Liver (tissue), 9 donors: Measurements from ENCODE around the gene HOXC11. TPM values are rescaled to one million over a fixed set of nuclear protein-coding genes. Genes with fewer than 3 reads are reported as not detected.

Experiments used
- DNase-seq: peaks from one replicate; pipeline ENCODE4 v3.0.0-alpha.2; 2017; ENCODE audit warnings: low spot score
- H3K27ac ChIP-seq, 2 donors: one replicate each; pipeline ENCODE4 v1.7.0; 2013; ENCODE audit warnings: inconsistent platforms in 2 of 2, low read length in 2 of 2, control low read depth in 1 of 2, low read depth in 1 of 2, mild to moderate bottlenecking in 1 of 2
- H3K27me3 ChIP-seq, 4 donors: one replicate each; pipeline versions ENCODE4 v1.6.1 to v1.7.0; 2013; ENCODE audit warnings: low read length in 3 of 4, inconsistent platforms in 1 of 4, mild to moderate bottlenecking in 1 of 4, moderate library complexity in 1 of 4; ENCODE audit not compliant: control insufficient read depth in 4 of 4, insufficient read depth in 4 of 4
- H3K36me3 ChIP-seq, 4 donors: one replicate each; pipeline versions ENCODE4 v1.6.1 to v1.7.0; 2013; ENCODE audit warnings: low read length in 3 of 4, mild to moderate bottlenecking in 3 of 4, low read depth in 1 of 4, moderate library complexity in 1 of 4; ENCODE audit not compliant: control insufficient read depth in 4 of 4, insufficient read depth in 3 of 4
- H3K4me1 ChIP-seq, 4 donors: one replicate each; pipeline versions ENCODE4 v1.6.1 to v1.7.0; 2013; ENCODE audit warnings: low read length in 3 of 4, mild to moderate bottlenecking in 3 of 4, moderate library complexity in 1 of 4; ENCODE audit not compliant: control insufficient read depth in 4 of 4, insufficient read depth in 4 of 4
- H3K4me3 ChIP-seq, 3 donors: one replicate each; pipeline versions ENCODE4 v1.6.1 to v1.7.0; 2013; ENCODE audit warnings: low read length in 3 of 3, control low read depth in 1 of 3, low read depth in 1 of 3, mild to moderate bottlenecking in 1 of 3
- H3K9ac ChIP-seq, 2 donors: one replicate each; pipeline ENCODE4 v1.7.0; 2013; ENCODE audit warnings: low read length in 2 of 2, mild to moderate bottlenecking in 2 of 2, moderate library complexity in 2 of 2, control low read depth in 1 of 2, low read depth in 1 of 2
- H3K9me3 ChIP-seq, 4 donors: one replicate each; pipeline versions ENCODE4 v1.6.1 to v1.7.0; 2013; ENCODE audit warnings: low read length in 3 of 4; ENCODE audit not compliant: control insufficient read depth in 4 of 4
- FOXA2 ChIP-seq: IDR thresholded peaks from 2 replicates; pipeline ENCODE4 v1.6.1; 2016; ENCODE audit warnings: antibody characterized with exemption
- GABPA ChIP-seq, 2 donors: IDR thresholded peaks in 1 of 2; conservative IDR thresholded peaks in 1 of 2; 2 replicates each; pipeline ENCODE4 v1.6.1; 2016; ENCODE audit warnings: antibody characterized with exemption in 2 of 2, mild to moderate bottlenecking in 1 of 2, moderate library complexity in 1 of 2
- NR2F2 ChIP-seq: IDR thresholded peaks from 2 replicates; pipeline ENCODE4 v1.6.1; 2016; ENCODE audit warnings: antibody characterized with exemption
- RAD21 ChIP-seq, 2 donors: IDR thresholded peaks; 2 replicates each; pipeline ENCODE4 v1.6.1; 2016; ENCODE audit warnings: antibody characterized with exemption in 2 of 2, mild to moderate bottlenecking in 2 of 2
- SP1 ChIP-seq: IDR thresholded peaks from 2 replicates; pipeline ENCODE4 v1.6.1; 2018; ENCODE audit warnings: antibody characterized with exemption, mild to moderate bottlenecking
- WGBS: extraction: QIAGEN DNeasy Blood & Tissue Kit; methylation state at CpG from one replicate; pipeline ENCODE4 v1.1.7; 2013; 5-methylcytosine and 5-hydroxymethylcytosine counted together
- polyA plus RNA-seq, 2 donors: library from polyadenylated mRNA; stranded (reverse) in 1 of 2; unstranded in 1 of 2; fragments of 200-250 nt in 1 of 2; fragments of >200 nt in 1 of 2; fragmentation: Nextera tagmentation in 1 of 2; extraction: Ambion mirVana in 1 of 2; gene quantifications; one replicate each; pipeline versions ENCODE4 v1.2.1 to v1.2.3, GENCODE V29; 2013 to 2015
- total RNA-seq, 2 donors: library from RNA; depleted of rRNA; stranded (reverse); fragments of >200 nt; gene quantifications; one replicate each; pipeline ENCODE4 v1.2.3, GENCODE V29; 2014
- TF ChIP-seq, protein P1 (sequence below): IDR thresholded peaks from 2 replicates; pipeline ENCODE4 v1.6.1; 2016; ENCODE audit warnings: antibody characterized with exemption
- TF ChIP-seq, protein P2 (sequence below): fragments of 150-350 bp; IDR thresholded peaks from 2 replicates; pipeline ENCODE4 v1.5.1; 2017; ENCODE audit warnings: improper control_type of control experiment, low read depth, low read length; ENCODE audit not compliant: missing input control
- TF ChIP-seq, protein P3 (sequence below): IDR thresholded peaks from 2 replicates; pipeline ENCODE4 v1.6.1; 2016; ENCODE audit warnings: antibody characterized with exemption
- donor health status: healthy.
- donor health status: healthy.
- donor health status: healthy.
- donor health status: healthy.
- donor health status: healthy.

The HOXC11 gene
- total and polyA plus RNA-seq, 4 donors, result not detected

DNA sequence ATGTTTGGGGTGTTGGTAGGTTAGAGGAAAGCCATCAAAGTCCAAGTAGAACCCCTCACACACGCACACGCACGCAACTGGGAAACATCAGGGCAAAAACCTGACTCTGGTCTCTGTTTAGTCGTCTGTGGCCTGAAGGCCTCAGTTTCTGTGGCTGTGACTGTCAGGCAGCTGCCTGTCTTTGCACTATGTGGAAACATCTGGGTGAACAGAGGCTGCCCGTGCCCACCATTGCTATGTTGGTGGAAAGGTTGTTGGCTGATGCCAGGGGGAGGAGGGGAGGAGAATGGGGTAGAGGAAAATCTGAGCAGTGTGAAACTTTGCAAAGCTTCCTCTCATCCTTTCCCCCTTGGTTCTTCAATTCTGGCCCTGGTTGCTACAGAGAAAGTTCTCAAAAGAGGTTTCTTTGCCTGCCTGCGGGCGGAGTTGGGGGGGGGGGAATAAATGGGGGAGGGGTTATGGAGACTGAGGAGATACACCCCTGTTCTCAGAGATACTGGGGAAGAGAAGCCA, 19.5 kb downstream of the HOXC11 start:
- WGBS, result 32% methylated on average over 7 of the region's 7 CpGs
- Histone ChIP-seq H3K36me3 (no peaks in the 10 kb centered on the region), H3K27me3 (peaks cover 4 to 43% (median 28%) of the 10 kb centered on the region in 4 donors), H3K9me3 (no peaks in the 10 kb centered on the region), H3K4me1 (peaks cover 9 to 21% (median 18%) of the 10 kb centered on the region in 4 donors), H3K9ac (no peak overlapping the region), H3K27ac (no peak overlapping the region), H3K4me3 (no peak overlapping the region)
- no peak for DNase-seq
- no peak for TF ChIP-seq FOXA2
- TF ChIP-seq, protein P1, sequence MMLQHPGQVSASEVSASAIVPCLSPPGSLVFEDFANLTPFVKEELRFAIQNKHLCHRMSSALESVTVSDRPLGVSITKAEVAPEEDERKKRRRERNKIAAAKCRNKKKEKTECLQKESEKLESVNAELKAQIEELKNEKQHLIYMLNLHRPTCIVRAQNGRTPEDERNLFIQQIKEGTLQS, result no peak

DNA sequence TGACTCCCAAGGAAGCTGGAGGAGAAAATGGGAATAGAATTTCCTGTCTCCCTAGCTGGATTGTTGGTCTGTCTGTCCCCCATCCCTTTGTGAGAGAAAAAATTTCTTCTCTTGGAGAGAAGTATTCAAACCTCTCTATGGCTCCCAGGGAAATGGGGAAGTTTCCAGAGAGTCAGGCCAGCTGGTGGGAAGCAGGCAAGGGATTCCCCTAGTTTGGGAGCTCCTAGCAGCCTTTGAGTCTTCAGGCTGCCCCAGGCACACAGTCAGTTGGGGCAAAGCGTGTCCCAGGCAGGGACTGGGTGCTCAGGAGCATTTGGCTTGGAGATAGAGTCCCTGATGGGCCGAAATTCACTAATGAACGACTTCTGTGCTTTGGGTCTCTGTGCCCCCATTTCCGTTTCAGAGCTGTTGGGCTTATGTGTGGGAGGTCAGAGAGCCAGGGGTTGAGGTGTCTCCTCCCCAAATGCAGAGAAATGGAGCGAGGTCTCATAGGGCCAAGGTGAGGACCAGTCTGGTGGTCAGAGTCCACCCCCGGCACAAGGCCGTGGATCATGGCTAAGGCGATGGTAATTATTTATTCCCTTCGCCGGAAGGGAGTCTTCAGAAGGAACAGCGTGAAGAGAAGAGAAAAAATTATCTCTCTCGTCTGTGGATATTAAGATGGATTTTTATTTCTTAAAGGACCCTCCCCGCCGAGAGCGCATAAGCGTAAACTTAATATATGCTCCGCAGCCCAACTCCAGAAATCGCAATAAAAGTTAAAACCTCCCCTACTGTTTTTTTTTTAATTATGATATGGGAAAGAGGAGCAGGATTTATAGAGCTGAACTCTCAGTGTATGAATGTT, 20.5 kb downstream of the HOXC11 start:
- Histone ChIP-seq H3K4me1 (peaks cover 9 to 21% (median 18%) of the 10 kb centered on the region in 4 donors), H3K36me3 (no peaks in the 10 kb centered on the region), H3K27me3 (peaks cover 10 to 49% (median 29%) of the 10 kb centered on the region in 4 donors), H3K27ac (no peak overlapping the region), H3K9ac (no peak overlapping the region), H3K4me3 (no peak overlapping the region), H3K9me3 (no peaks in the 10 kb centered on the region)
- no peak for TF ChIP-seq RAD21 (IDR thresholded peaks at IDR 0.05)
- TF ChIP-seq SP1, result no peak
- WGBS, result 29% methylated on average over 18 of the region's 18 CpGs
- no peak for DNase-seq

DNA sequence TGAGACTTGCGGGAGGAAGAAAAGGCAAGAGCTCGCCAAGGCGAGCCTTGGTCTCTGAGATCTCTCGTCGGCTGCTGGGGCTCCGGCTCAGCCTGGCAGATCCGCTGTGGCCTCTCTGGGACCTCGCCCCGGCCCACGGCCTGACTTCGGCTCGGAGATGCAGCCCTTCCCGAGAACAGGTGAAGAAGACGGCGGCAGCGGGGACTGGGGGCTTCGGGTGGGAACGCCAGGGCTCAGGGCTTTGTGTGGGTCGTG, 21.0 kb downstream of the HOXC11 start:
- DNase-seq, result no peak
- peaks cover 12 to 50% (median 29%) of the 10 kb centered on the region in 4 donors for H3K27me3 ChIP-seq
- 7% methylated on average over 19 of the region's 19 CpGs for WGBS
- H3K4me1 ChIP-seq, result peaks cover 9 to 21% (median 18%) of the 10 kb centered on the region in 4 donors
- no peak overlapping the region for H3K9ac ChIP-seq
- H3K9me3 ChIP-seq, result no peaks in the 10 kb centered on the region
- no peaks in the 10 kb centered on the region for H3K36me3 ChIP-seq
- no peak overlapping the region for H3K4me3 ChIP-seq
- H3K27ac ChIP-seq, result no peak overlapping the region
- TF ChIP-seq NR2F2 (no peak), GABPA (IDR thresholded peaks at IDR 0.05 in 1 of 2, conservative IDR thresholded peaks at IDR 0.05 in 1 of 2) (no peak), RAD21 (IDR thresholded peaks at IDR 0.05) (no peak)
- TF ChIP-seq, protein P2, sequence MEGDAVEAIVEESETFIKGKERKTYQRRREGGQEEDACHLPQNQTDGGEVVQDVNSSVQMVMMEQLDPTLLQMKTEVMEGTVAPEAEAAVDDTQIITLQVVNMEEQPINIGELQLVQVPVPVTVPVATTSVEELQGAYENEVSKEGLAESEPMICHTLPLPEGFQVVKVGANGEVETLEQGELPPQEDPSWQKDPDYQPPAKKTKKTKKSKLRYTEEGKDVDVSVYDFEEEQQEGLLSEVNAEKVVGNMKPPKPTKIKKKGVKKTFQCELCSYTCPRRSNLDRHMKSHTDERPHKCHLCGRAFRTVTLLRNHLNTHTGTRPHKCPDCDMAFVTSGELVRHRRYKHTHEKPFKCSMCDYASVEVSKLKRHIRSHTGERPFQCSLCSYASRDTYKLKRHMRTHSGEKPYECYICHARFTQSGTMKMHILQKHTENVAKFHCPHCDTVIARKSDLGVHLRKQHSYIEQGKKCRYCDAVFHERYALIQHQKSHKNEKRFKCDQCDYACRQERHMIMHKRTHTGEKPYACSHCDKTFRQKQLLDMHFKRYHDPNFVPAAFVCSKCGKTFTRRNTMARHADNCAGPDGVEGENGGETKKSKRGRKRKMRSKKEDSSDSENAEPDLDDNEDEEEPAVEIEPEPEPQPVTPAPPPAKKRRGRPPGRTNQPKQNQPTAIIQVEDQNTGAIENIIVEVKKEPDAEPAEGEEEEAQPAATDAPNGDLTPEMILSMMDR, result no peak
- TF ChIP-seq, protein P3, sequence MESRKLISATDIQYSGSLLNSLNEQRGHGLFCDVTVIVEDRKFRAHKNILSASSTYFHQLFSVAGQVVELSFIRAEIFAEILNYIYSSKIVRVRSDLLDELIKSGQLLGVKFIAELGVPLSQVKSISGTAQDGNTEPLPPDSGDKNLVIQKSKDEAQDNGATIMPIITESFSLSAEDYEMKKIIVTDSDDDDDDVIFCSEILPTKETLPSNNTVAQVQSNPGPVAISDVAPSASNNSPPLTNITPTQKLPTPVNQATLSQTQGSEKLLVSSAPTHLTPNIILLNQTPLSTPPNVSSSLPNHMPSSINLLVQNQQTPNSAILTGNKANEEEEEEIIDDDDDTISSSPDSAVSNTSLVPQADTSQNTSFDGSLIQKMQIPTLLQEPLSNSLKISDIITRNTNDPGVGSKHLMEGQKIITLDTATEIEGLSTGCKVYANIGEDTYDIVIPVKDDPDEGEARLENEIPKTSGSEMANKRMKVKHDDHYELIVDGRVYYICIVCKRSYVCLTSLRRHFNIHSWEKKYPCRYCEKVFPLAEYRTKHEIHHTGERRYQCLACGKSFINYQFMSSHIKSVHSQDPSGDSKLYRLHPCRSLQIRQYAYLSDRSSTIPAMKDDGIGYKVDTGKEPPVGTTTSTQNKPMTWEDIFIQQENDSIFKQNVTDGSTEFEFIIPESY, result no peak
